Measurements from ENCODE around the gene B3GAT1. TPM values are rescaled to one million over a fixed set of nuclear protein-coding genes. Genes with fewer than 3 reads are reported as not detected.

B3GAT1 gene
- polyA plus RNA-seq, 2 donors = 0.02 to 0.10 TPM

DNA sequence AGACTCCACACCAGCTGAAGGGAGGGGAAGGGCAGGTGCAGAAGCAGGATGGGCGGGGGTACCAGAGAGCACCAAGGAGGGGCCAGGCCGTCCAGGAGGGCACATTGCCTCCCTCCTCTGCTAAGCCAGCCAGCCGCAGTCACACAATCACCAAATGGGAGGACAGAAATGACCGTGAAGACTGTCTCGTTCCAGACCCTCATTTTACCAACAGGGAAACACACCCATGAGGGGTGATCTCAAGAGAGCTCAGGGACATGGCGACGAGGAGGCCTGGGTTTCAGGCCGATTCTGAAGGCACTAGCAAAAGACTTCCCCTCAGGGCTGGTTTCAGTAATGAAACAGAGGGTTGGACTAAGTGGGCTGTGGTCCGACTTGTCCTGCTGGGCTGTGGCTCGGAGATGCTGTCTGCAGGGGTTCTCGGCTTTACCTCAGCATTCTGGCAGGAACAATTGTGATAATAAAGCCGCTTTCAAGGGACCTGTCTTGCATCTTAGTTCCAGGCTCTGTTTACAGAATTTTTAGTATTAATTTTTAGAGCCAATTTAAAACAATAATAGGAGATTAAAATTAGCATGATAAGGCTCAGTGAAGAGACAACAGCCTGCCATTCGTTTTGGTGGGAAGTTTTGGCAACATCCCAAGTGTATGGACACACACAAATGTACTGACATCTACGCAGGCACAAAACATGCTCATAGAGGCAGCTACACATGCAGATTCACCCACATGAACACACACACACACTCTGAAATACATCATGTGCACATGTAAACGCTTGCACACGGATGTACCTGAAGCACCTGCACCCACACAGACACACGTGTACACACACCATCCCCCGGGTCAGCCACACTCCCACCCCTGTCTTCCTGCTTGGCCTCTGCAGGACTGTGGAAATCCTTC, 2.0 kb upstream of the B3GAT1 start:
- Histone ChIP-seq H3K27me3 (ENCODE audit: control insufficient read depth in 1 of 2, insufficient read depth in 2 of 2, low read length in 2 of 2) (peaks cover 0 to 16% of the 10 kb centered on the region in 2 donors), H3K4me1 (ENCODE audit: control insufficient read depth in 2 of 2, insufficient read depth in 2 of 2, low read length in 1 of 2) (peaks cover 2 to 7% of the 10 kb centered on the region in 2 donors)
- WGBS, 2 donors = 33 to 35% methylated on average over 18 of the region's 18 CpGs

GRCh38 chr11:134413043-134413825, 1.2 kb upstream of the B3GAT1 start:
- no peaks in the 10 kb centered on the region for H3K36me3 ChIP-seq (ENCODE audit: control insufficient read depth in 2 of 2, insufficient read depth in 2 of 2, low read length in 1 of 2)
- no peak overlapping the region for H3K27ac ChIP-seq (ENCODE audit: low read depth in 2 of 2, low read length in 1 of 2)
- 10% methylated on average over 22 of the region's 22 CpGs for WGBS, 2 donors
- H3K4me1 ChIP-seq (ENCODE audit: control insufficient read depth in 2 of 2, insufficient read depth in 2 of 2, low read length in 1 of 2) = peaks cover 2 to 7% of the 10 kb centered on the region in 2 donors
- H3K9me3 ChIP-seq (ENCODE audit: control insufficient read depth in 2 of 2, insufficient read depth in 1 of 2, low read depth in 1 of 2, low read length in 1 of 2) = no peaks in the 10 kb centered on the region
- H3K27me3 ChIP-seq (ENCODE audit: control insufficient read depth in 1 of 2, insufficient read depth in 2 of 2, low read length in 2 of 2) = peaks cover 0 to 16% of the 10 kb centered on the region in 2 donors
- H3K4me3 ChIP-seq (ENCODE audit: low read depth in 1 of 2, low read length in 2 of 2) = no peak overlapping the region

More for the DNA sequence above, 2.0 kb upstream of the B3GAT1 start:
- Histone ChIP-seq H3K27ac (ENCODE audit: low read depth in 2 of 2, low read length in 1 of 2) (no peak overlapping the region), H3K9me3 (ENCODE audit: control insufficient read depth in 2 of 2, insufficient read depth in 1 of 2, low read depth in 1 of 2, low read length in 1 of 2) (no peaks in the 10 kb centered on the region), H3K36me3 (ENCODE audit: control insufficient read depth in 2 of 2, insufficient read depth in 2 of 2, low read length in 1 of 2) (no peaks in the 10 kb centered on the region), H3K4me3 (ENCODE audit: low read depth in 1 of 2, low read length in 2 of 2) (no peak overlapping the region)

DNA sequence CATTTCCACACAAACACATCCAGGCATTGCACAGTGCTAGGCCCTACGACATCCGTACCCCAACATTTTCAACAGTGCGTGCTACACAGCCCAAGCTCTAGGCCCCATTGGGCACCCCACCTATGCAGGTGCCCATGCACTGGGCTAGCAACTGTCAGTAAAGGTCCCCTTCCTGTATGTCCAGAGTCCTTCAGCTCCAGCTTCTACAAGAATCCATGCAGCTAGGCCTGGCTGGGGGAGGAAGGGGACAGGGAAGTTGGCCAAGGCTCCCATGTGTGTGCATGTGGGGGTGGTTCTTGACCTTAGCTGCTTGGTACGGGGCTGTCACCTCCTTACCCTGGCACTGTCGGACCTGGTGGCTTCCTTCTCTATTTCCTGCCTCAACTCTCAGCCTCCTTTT, 1.3 kb downstream of the B3GAT1 start:
- 74 to 77% methylated on average over 5 of the region's 5 CpGs for whole genome bisulfite sequencing, 2 donors
- Histone ChIP-seq H3K27me3 (ENCODE audit: control insufficient read depth in 1 of 2, insufficient read depth in 2 of 2, low read length in 2 of 2) (peaks cover 0 to 16% of the 10 kb centered on the region in 2 donors), H3K4me3 (ENCODE audit: low read depth in 1 of 2, low read length in 2 of 2) (no peak overlapping the region)

GRCh38 chr11:134409552-134410429, 2.3 kb downstream of the B3GAT1 start:
- no peaks in the 10 kb centered on the region for H3K9me3 ChIP-seq (ENCODE audit: control insufficient read depth in 2 of 2, insufficient read depth in 1 of 2, low read depth in 1 of 2, low read length in 1 of 2)
- H3K27me3 ChIP-seq (ENCODE audit: control insufficient read depth in 1 of 2, insufficient read depth in 2 of 2, low read length in 2 of 2) = peaks cover 0 to 16% of the 10 kb centered on the region in 2 donors
- 67 to 71% methylated on average over 15 of the region's 15 CpGs for WGBS, 2 donors
- no peak overlapping the region for H3K4me3 ChIP-seq (ENCODE audit: low read depth in 1 of 2, low read length in 2 of 2)
- H3K27ac ChIP-seq (ENCODE audit: low read depth in 2 of 2, low read length in 1 of 2) = no peak overlapping the region
- peaks cover 2 to 7% of the 10 kb centered on the region in 2 donors for H3K4me1 ChIP-seq (ENCODE audit: control insufficient read depth in 2 of 2, insufficient read depth in 2 of 2, low read length in 1 of 2)
- no peaks in the 10 kb centered on the region for H3K36me3 ChIP-seq (ENCODE audit: control insufficient read depth in 2 of 2, insufficient read depth in 2 of 2, low read length in 1 of 2)

More for the DNA sequence above, 1.3 kb downstream of the B3GAT1 start:
- H3K27ac ChIP-seq (ENCODE audit: low read depth in 2 of 2, low read length in 1 of 2) = no peak overlapping the region
- no peaks in the 10 kb centered on the region for H3K9me3 ChIP-seq (ENCODE audit: control insufficient read depth in 2 of 2, insufficient read depth in 1 of 2, low read depth in 1 of 2, low read length in 1 of 2)
- H3K4me1 ChIP-seq (ENCODE audit: control insufficient read depth in 2 of 2, insufficient read depth in 2 of 2, low read length in 1 of 2) = peaks cover 2 to 7% of the 10 kb centered on the region in 2 donors
- no peaks in the 10 kb centered on the region for H3K36me3 ChIP-seq (ENCODE audit: control insufficient read depth in 2 of 2, insufficient read depth in 2 of 2, low read length in 1 of 2)

DNA sequence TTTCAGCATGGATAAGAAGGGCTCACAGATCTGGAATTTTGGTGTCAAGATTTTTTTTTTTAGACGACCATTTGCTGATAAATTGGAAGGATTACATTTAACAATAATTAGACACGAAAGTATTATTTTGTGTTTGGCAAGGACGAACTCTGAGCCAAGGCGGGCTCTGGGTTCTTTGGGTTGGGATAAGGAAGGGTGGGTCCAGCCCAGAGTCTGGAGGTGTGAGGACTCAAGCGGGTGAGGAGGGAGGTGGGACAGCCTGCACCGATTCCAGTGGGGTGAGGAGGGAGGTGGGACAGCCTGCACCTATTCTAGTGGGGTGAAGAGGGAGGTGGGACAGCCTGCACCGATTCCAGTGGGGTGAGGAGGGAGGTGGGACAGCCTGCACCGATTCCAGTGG, 4.1 kb downstream of the B3GAT1 start:
- H3K36me3 ChIP-seq (ENCODE audit: control insufficient read depth in 2 of 2, insufficient read depth in 2 of 2, low read length in 1 of 2) = no peaks in the 10 kb centered on the region
- H3K27me3 ChIP-seq (ENCODE audit: control insufficient read depth in 1 of 2, insufficient read depth in 2 of 2, low read length in 2 of 2) = peaks cover 0 to 13% of the 10 kb centered on the region in 2 donors
- H3K4me3 ChIP-seq (ENCODE audit: low read depth in 1 of 2, low read length in 2 of 2) = no peak overlapping the region
- H3K27ac ChIP-seq (ENCODE audit: low read depth in 2 of 2, low read length in 1 of 2) = no peak overlapping the region
- no peaks in the 10 kb centered on the region for H3K9me3 ChIP-seq (ENCODE audit: control insufficient read depth in 2 of 2, insufficient read depth in 1 of 2, low read depth in 1 of 2, low read length in 1 of 2)
- H3K4me1 ChIP-seq (ENCODE audit: control insufficient read depth in 2 of 2, insufficient read depth in 2 of 2, low read length in 1 of 2) = peaks cover 2 to 7% of the 10 kb centered on the region in 2 donors
- WGBS, 2 donors = 37 to 38% methylated on average over 8 of the region's 8 CpGs

GRCh38 chr11:134407321-134407828, 4.7 kb downstream of the B3GAT1 start:
- no peak overlapping the region for H3K27ac ChIP-seq (ENCODE audit: low read depth in 2 of 2, low read length in 1 of 2)
- 54 to 63% methylated on average over 12 of the region's 12 CpGs for WGBS, 2 donors

DNA sequence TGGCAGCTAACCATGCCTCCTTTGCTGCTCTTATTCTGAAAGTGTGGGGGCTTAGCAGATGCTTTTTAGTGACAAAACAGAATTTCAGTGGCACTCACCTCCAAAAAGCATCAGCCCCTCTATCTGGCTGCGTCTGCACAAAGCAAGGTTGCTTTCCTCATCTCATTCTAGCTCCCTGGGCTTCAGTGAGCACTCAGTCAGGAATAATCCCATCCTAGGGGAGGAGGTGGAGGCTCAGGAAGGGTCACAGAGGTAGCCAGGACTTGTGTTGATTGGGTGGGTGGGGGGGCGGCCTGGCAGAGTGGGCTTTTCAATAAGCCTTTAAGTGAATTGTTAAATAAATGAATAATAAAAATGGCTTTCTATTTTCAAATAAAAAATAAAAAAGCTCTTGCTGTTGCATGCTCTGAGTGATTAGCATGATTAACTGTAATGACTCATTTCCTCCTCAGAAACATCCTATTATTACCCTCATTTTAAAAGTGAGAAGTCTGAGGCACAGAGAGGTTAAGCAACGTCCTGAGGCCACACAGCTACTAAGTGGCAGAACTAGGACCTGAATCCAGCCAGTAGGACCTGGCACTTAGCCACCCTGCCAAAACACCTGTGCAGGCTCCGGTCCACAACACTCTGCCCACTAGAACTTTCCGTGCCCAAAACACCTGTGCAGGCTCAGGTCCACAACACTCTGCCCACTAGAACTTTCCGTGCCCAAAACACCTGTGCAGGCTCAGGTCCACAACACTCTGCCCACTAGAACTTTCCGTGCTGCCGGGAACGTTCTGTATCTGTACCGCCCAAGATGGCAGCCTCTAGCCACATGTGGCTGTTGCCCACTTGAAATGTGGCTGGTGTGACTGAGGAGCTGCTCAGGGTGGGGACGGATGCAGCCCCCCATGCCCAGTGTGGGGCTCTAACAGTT, 5.5 kb downstream of the B3GAT1 start:
- Histone ChIP-seq H3K4me1 (ENCODE audit: control insufficient read depth in 2 of 2, insufficient read depth in 2 of 2, low read length in 1 of 2) (peaks cover 0 to 3% of the 10 kb centered on the region in 2 donors), H3K27ac (ENCODE audit: low read depth in 2 of 2, low read length in 1 of 2) (no peak overlapping the region), H3K36me3 (ENCODE audit: control insufficient read depth in 2 of 2, insufficient read depth in 2 of 2, low read length in 1 of 2) (no peaks in the 10 kb centered on the region), H3K4me3 (ENCODE audit: low read depth in 1 of 2, low read length in 2 of 2) (no peak overlapping the region), H3K9me3 (ENCODE audit: control insufficient read depth in 2 of 2, insufficient read depth in 1 of 2, low read depth in 1 of 2, low read length in 1 of 2) (no peaks in the 10 kb centered on the region), H3K27me3 (ENCODE audit: control insufficient read depth in 1 of 2, insufficient read depth in 2 of 2, low read length in 2 of 2) (peaks cover 0 to 7% of the 10 kb centered on the region in 2 donors)
- WGBS, 2 donors = 69 to 72% methylated on average over 11 of the region's 11 CpGs

More at GRCh38 chr11:134407321-134407828, 4.7 kb downstream of the B3GAT1 start:
- H3K27me3 ChIP-seq (ENCODE audit: control insufficient read depth in 1 of 2, insufficient read depth in 2 of 2, low read length in 2 of 2) = peaks cover 0 to 11% of the 10 kb centered on the region in 2 donors
- H3K9me3 ChIP-seq (ENCODE audit: control insufficient read depth in 2 of 2, insufficient read depth in 1 of 2, low read depth in 1 of 2, low read length in 1 of 2) = no peaks in the 10 kb centered on the region
- H3K4me3 ChIP-seq (ENCODE audit: low read depth in 1 of 2, low read length in 2 of 2) = no peak overlapping the region
- H3K36me3 ChIP-seq (ENCODE audit: control insufficient read depth in 2 of 2, insufficient read depth in 2 of 2, low read length in 1 of 2) = no peaks in the 10 kb centered on the region
- peaks cover 0 to 3% of the 10 kb centered on the region in 2 donors for H3K4me1 ChIP-seq (ENCODE audit: control insufficient read depth in 2 of 2, insufficient read depth in 2 of 2, low read length in 1 of 2)

DNA sequence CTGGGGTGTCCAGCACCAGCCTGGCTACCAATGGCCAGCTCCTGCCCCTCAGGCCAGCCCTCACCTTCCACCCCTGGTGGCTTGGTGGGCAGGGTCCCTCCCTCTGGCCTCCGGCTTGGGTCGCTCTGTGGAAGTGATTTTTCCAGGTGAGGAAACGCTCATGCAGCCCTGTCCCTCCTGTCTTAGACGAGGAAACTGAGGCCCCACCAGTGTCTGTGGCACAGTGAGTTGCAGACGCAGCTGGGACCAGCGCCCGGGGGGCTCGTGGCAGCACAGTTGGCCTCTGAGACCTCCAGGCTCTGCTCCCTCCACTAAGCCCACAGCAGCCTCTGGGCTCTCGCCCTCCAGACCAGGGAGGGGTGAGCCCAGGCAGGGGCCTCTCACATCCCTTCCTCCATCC, 6.2 kb downstream of the B3GAT1 start:
- Histone ChIP-seq H3K27ac (ENCODE audit: low read depth in 2 of 2, low read length in 1 of 2) (no peak overlapping the region), H3K4me3 (ENCODE audit: low read depth in 1 of 2, low read length in 2 of 2) (no peak overlapping the region), H3K36me3 (ENCODE audit: control insufficient read depth in 2 of 2, insufficient read depth in 2 of 2, low read length in 1 of 2) (no peaks in the 10 kb centered on the region), H3K27me3 (ENCODE audit: control insufficient read depth in 1 of 2, insufficient read depth in 2 of 2, low read length in 2 of 2) (peaks cover 0 to 1% of the 10 kb centered on the region in 2 donors), H3K9me3 (ENCODE audit: control insufficient read depth in 2 of 2, insufficient read depth in 1 of 2, low read depth in 1 of 2, low read length in 1 of 2) (no peaks in the 10 kb centered on the region), H3K4me1 (ENCODE audit: control insufficient read depth in 2 of 2, insufficient read depth in 2 of 2, low read length in 1 of 2) (no peaks in the 10 kb centered on the region)
- WGBS, 2 donors = 78 to 80% methylated on average over 9 of the region's 9 CpGs

Measured in esophagus (tissue), 2 donors.